Astrocyte of the cerebellum (primary cell): ENCODE data around the gene PARVA.

Experiments used
- DNase-seq: peaks from one replicate; pipeline ENCODE4 v3.0.0-alpha.2; 2011; ENCODE audit warnings: low read depth
- H3K4me3 ChIP-seq: 2 replicates; pipeline ENCODE4 v1.5.1; 2011; ENCODE audit warnings: mild to moderate bottlenecking, low read depth, low read length, moderate library complexity
- CTCF ChIP-seq: IDR thresholded peaks from 2 replicates; pipeline ENCODE4 v1.5.1; 2012; ENCODE audit warnings: low read length, low read depth, moderate library complexity, mild to moderate bottlenecking; ENCODE audit errors: missing control alignments
- in situ Hi-C: cut with HindIII; loops from 2 replicates; pipeline ENCODE4 v1.10.0; 2017; ENCODE audit warnings: low sequenced_read_pairs

The PARVA gene

GRCh38 chr11:12417691-12418611 lies 40.6 kb downstream of the PARVA start:
- in situ Hi-C loops, result no loop called here
- DNase-seq, result no peak
- no peak overlapping the region for H3K4me3 ChIP-seq

GRCh38 chr11:12420040-12420439 lies 42.7 kb downstream of the PARVA start:
- no peak for TF ChIP-seq CTCF
- H3K4me3 ChIP-seq, result no peak overlapping the region
- in situ Hi-C loops, result no loop called here
- DNase-seq, result no peak

More at GRCh38 chr11:12417691-12418611, 40.6 kb downstream of the PARVA start:
- TF ChIP-seq CTCF, result no peak

DNA sequence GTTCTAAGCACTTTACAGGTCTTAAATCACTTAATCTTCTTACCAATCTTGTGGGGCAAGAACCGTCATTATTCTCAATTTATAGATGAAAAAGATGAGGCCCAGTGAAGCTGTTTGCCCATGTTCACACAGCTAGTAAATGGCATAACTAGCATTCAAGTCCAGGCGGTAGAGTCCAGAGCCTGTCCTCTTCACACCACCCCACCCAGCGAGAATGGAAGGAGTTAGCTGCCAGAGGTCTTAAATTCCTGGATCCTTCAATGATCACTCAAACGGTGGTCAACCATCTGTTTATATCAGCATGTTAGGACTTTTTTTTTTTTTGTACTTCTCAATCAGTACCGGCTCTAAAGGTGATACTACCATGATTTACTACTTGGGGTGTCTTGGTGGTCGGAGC lies 43.3 kb downstream of the PARVA start:
- no peak for DNase-seq
- no peak for TF ChIP-seq CTCF
- in situ Hi-C loops, result no loop called here
- H3K4me3 ChIP-seq, result no peak overlapping the region

- no peak overlapping the region for H3K4me3 ChIP-seq
- TF ChIP-seq CTCF, result no peak
Observed at GRCh38 chr11:12421386-12421785, 44.0 kb downstream of the PARVA start.

DNA sequence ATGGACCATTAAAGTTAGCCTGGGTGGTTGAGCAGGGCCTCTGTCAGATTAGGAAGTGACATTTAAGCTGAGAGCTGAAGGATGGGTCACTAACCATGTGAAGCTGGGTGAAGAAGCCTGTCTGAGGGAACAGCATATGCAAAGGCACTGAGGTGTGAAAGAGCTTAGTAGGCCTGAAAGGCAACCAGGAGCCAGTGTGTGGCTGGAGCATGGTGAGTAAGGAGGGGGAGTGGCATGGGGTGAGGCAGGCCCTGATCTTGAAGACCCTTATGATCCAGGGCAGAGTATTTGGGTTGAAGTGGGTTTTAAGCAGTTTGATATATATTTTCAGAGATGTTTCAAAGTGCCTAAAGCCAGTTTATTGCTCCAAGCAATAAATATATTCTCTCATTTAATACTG lies 48.8 kb downstream of the PARVA start:
- TF ChIP-seq CTCF, result no peak
- no peak for DNase-seq
- in situ Hi-C loops, result no loop called here
- H3K4me3 ChIP-seq, result no peak overlapping the region

More at GRCh38 chr11:12421386-12421785, 44.0 kb downstream of the PARVA start:
- no peak for DNase-seq
- in situ Hi-C loops, result no loop called here

- in situ Hi-C loops, result no loop called here
- no peak for DNase-seq
- no peak for TF ChIP-seq CTCF
- H3K4me3 ChIP-seq, result no peak overlapping the region
Observed at GRCh38 chr11:12429155-12429554, 51.8 kb downstream of the PARVA start.
